ENCODE measurements around the gene ABCG1.
"Not testable (repeated sequence)": the region's sequence is repeated elsewhere in the genome, so short reads cannot be mapped to it uniquely, and the experiment has no call there.

ABCG1 gene

GRCh38 chr21:42218836-42219605 lies at the start of gene ABCG1:
ABCG1 (plus strand) TSS chr21:42219140; CDS start chr21:42219263, 123 bp downstream.
- peak; percentile 63 for DNase-seq

- no peak for DNase-seq
These were observed 49.2 kb upstream of the ABCG1 start for GRCh38 chr21:42169758-42170157.

DNA sequence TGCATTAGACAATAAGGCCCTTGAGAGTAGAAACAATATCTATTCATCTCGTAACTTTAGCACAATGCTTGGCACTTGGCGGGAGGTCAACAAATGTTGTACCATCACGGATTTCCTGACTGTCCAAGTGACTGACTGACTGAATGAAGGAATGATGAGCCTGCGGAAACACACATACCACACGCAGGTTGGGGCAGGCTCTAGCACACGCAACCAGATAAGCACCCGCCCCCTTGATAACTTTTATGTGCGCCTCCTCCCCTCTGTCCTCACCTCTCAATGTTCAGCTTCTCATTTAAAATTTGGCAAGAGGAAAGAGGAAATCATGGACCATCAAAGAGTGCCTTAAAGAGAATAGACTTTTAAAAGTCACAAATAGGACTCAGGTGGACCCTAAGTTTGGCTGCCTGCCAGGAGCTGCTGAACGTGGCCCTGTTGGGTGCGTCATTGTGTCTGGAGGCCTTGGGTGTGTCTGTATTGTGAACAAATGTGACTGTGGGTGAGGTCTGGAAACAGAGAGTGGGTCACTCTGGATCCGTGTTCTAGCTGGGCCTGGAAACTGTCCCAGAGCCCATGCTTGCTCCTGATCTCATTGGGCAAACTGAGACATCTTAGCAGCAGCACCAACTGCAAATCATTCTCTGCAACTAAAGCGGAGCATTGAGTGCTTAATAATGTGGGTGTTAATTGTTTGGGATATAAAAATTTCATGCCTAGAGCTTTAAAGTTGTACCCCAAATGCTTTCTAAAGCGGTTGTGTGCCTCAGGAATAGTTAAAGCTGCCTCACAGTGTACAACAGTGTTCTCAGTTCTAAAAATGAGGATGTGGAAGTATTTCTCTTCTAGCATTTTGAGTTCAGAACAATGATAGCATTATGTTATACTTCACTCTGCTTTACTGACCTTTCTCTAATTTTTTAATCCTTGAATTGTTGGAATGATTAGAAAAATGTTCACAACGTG lies 47.6 kb upstream of the ABCG1 start:
- peak; percentile 16 for DNase-seq

DNA sequence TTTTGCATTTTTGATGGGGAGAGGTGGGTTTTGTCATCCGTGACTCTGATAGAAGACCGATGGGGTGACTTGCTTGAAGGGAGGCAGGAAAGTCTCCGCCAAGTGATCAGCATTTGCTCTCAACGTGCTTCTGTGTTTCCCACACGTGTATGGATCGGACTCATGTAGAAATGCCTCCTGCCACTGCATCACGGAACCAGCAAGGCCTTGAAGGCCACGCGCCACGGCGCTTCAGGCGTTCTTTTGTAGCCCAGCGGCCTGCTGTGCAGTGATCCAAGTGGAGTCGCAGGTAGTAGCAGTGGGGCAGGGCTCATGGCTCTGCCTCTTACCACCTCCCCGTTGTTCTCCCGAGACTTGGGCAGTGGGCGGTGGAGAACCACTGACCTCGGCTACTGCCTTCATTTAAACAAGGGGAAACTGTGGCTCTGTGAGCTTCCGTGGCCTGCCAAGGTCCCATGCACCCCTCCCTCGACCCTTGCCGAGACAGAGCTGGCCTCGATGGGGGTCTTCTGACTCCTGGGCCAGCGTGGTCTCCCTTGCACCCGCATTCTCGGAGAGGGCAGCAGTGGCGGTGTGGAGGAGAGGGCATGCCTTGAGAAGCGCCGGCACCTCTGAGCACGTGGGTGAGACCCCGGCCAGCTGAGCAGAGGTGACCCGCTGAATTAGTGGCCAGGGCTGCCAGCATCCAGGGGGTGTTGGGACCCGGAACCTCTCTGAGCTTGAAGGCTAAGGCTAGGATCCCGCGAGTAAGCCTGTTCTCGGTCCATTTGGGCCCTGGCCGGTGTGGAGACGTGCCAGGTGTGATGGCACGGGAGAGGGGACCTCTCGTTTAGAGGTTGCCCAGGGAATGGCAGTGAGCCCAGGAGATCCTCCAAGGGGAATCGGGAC lies 46.1 kb upstream of the ABCG1 start:
- DNase-seq = no peak

- DNase-seq = no peak
These were observed 44.8 kb upstream of the ABCG1 start for GRCh38 chr21:42174173-42174572.

GRCh38 chr21:42175110-42175710 lies 43.7 kb upstream of the ABCG1 start:
- no peak for DNase-seq

- no peak for DNase-seq
These were observed 42.1 kb upstream of the ABCG1 start for GRCh38 chr21:42176859-42177258.

DNA sequence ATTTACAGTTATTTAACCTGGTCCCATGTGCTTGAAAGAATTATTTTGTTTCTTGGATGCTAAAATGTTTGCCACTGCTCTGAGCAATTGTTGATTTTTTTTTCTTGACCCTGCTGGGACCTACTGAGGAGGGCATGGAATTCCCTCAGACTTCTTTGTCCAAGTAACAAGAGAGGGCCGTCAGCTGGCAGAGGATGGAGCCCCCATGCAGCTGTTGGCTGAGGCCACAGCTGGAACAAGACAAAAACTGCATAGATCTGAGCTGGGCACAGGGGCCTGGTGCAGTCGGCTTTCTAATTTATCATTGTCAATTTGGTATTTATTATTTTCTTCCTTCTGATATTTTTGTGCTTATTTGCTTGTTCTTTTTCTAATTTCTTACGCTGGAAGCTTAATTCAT lies 39.6 kb upstream of the ABCG1 start:
- no peak for DNase-seq

DNA sequence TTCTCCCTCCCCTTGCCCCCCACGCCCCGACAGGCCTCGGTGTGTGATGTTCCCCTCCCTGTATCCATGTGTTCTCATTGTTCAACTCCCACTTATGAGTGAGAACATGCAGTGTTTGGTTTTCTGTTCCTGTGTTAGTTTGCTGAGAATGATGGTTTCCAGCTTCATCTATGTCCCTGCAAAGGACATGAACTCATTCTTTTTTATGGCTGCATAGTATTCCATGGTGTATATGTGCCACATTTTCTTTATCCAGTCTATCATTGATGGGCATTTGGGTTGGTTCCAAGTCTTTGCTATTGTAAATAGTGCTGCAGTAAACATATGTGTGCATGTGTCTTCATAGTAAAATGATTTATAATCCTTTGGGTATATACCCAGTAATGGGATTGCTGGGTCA lies 38.9 kb upstream of the ABCG1 start:
- not testable (repeated sequence) for DNase-seq

GRCh38 chr21:42182713-42183371 lies 36.1 kb upstream of the ABCG1 start:
- DNase-seq = no peak

DNA sequence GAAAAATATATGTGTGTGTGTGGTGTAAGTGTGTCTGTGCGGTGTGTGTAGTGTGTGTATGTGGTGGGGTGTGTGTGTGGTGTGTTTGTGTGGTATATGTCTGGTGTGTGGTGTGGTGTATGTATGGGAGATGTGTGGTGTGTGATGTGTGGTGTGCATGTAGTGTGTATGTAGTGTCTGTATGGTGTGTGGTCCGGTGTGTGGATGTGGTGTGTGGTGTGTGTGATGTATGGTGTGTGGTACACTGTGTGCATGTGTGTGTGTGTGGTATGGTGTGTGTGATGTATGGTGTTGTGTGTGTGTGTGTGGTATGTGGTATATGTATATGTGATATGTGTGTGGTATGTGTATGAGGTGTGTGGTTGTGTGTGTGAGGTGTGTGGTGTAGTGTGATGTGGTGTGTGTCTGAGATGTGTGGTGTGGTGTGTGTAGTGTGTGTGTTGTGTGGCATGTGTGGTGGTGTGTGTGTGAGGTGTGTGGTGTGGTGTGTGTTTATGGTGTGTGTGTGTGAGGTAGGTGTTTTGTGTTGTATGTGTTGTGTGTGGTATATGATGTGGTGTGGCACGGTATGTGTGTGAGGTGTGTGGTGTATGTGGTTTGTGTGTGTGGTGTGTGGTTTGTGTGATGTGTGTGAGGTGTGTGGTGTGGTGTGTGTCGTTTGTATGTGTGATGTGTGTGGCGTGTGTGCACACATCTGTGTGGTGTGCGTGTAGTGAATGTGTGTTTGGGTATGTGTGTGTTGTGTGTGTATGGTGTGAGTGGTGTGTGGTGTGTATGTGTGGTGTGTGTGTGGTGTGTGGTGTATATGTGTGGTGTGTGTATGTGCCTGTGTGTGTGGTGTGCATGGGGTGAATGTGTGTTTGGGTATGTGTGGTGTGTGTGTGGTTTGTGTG lies 35.3 kb upstream of the ABCG1 start:
- DNase-seq = no peak

GRCh38 chr21:42186591-42186990 lies 32.3 kb upstream of the ABCG1 start:
- DNase-seq = no peak

DNA sequence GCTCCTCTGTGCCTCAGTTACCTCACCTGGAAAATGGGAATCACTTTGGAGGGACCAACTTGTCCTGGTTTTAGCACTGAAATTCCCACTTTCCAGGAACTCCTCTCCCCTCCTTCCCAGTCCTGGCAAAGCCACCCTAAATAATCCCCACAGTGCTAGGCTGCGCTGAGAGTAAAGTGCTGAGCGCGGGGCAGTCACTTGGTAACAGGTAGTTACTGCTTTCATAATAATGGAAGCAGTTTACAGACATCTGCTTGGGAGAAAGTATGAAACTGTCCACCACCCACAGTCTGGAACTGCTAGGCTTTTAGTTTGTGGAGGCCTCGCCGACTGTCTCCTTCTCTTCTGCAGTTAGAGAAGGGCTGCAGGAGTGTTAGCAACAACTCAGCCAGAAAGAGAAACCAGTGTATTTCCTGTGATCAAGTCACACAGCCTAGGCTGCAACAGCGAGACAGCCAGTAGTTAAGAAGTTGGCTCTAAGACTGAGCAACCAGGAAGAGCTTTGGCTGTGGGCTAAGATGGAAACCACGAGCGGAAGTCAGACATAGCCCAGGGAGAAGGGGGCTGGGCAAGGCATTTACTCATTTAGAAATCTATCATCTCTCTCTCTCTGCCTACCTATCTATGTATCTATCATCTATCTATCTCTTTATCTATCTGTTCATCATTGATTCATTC lies 30.8 kb upstream of the ABCG1 start:
- DNase-seq = no peak

GRCh38 chr21:42188663-42189062 lies 30.3 kb upstream of the ABCG1 start:
- no peak for DNase-seq

GRCh38 chr21:42189431-42189830 lies 29.5 kb upstream of the ABCG1 start:
- no peak for DNase-seq

- DNase-seq = no peak
These were observed 29.0 kb upstream of the ABCG1 start for GRCh38 chr21:42189860-42190485.

GRCh38 chr21:42190486-42190863 lies 28.5 kb upstream of the ABCG1 start:
- DNase-seq = no peak

DNA sequence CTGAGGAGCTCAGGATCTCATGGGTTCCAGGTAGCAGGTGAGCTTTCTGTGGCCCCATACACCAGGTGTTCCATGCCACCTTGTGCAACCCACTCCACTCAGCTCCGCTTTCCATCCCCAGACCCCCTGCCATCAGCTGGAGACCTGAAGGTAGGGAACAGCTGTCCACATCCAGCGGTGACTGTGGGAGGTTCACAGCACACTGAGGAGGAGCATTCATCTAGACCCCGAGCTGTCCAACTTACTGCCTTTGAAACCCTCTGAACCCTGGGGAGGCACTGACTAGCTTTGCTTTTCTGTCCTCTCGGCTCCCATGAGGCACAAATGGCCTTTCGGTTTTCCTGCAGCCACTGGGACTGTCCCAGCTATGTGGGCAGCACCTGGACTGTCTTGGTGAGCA lies 27.9 kb upstream of the ABCG1 start:
- no peak for DNase-seq

GRCh38 chr21:42191696-42192595 lies 27.0 kb upstream of the ABCG1 start:
- peak; percentile 18 for DNase-seq

Measured in NCI-H146 (cell line).